ENCODE data around the gene UCK2. TPM values are rescaled to one million over a fixed set of nuclear protein-coding genes. Genes with fewer than 3 reads are reported as not detected.

UCK2 gene
- total RNA-seq, 1 experiment from 2014 or later, result 67.2 TPM

GRCh38 chr1:165884690-165885304 lies 57.4 kb downstream of the UCK2 start:
- no TSS peak for BruUV-seq (replicated peaks)
- peaks cover 18% of the 10 kb centered on the region for H3K4me1 Mint-ChIP-seq (ENCODE audit: low read depth, unreplicated experiment)
- no peak overlapping the region for H3K4me3 Mint-ChIP-seq (ENCODE audit: unreplicated experiment)
- H3K27ac Mint-ChIP-seq (ENCODE audit: unreplicated experiment), result no peak overlapping the region
- H3K36me3 ChIP-seq (ENCODE audit: control insufficient read depth, insufficient read depth, low read length), result no peaks in the 10 kb centered on the region
- DNase-seq, result no peak
- no peak overlapping the region for H3K4me3 ChIP-seq (ENCODE audit: low read depth, low read length)
- TF ChIP-seq CTCF (IDR thresholded peaks at IDR 0.05; ENCODE audit: insufficient read depth in 1 of 2, low read depth in 1 of 2, low read length in 1 of 2, severe bottlenecking in 1 of 2, unreplicated experiment in 1 of 2), result no peak
- no peaks in the 10 kb centered on the region for H3K9me3 ChIP-seq
- ChIA-PET CTCF (interaction anchor here (0.6 kb wide), 1 partner anchor 37 kb away, joined by 4 read pairs; no protein-coding TSS in a partner anchor), POLR2A (no interaction called here)
- intact Hi-C loops (cut with micrococcal nuclease; ENCODE audit: unreplicated experiment), result no loop called here
- H3K4me1 ChIP-seq, result peaks cover 7% of the 10 kb centered on the region; the same call in 1 of the 2 replicates
- H3K36me3 Mint-ChIP-seq (ENCODE audit: insufficient read depth, unreplicated experiment), result no peaks in the 10 kb centered on the region
- no peaks in the 10 kb centered on the region for H3K9me3 Mint-ChIP-seq (ENCODE audit: unreplicated experiment)
- H3K27me3 ChIP-seq (replicated peaks; ENCODE audit: control insufficient read depth, insufficient read depth, low read length), result no peaks in the 10 kb centered on the region
- H3K27me3 Mint-ChIP-seq (ENCODE audit: insufficient read depth, unreplicated experiment), result no peaks in the 10 kb centered on the region

- Mint-ChIP-seq H3K27me3 (ENCODE audit: insufficient read depth, unreplicated experiment) (no peaks in the 10 kb centered on the region), H3K9me3 (ENCODE audit: unreplicated experiment) (no peaks in the 10 kb centered on the region), H3K4me3 (ENCODE audit: unreplicated experiment) (no peak overlapping the region), H3K27ac (ENCODE audit: unreplicated experiment) (no peak overlapping the region), H3K36me3 (ENCODE audit: insufficient read depth, unreplicated experiment) (no peaks in the 10 kb centered on the region), H3K4me1 (ENCODE audit: low read depth, unreplicated experiment) (peaks cover 13% of the 10 kb centered on the region)
- Histone ChIP-seq H3K4me3 (ENCODE audit: low read depth, low read length) (no peak overlapping the region), H3K9me3 (no peaks in the 10 kb centered on the region), H3K36me3 (ENCODE audit: control insufficient read depth, insufficient read depth, low read length) (no peaks in the 10 kb centered on the region), H3K27me3 (replicated peaks; ENCODE audit: control insufficient read depth, insufficient read depth, low read length) (no peaks in the 10 kb centered on the region), H3K4me1 (peaks cover 7% of the 10 kb centered on the region; the same call in 1 of the 2 replicates)
- intact Hi-C loops (cut with micrococcal nuclease; ENCODE audit: unreplicated experiment), result no loop called here
- no peak for TF ChIP-seq CTCF (IDR thresholded peaks at IDR 0.05; ENCODE audit: insufficient read depth in 1 of 2, low read depth in 1 of 2, low read length in 1 of 2, severe bottlenecking in 1 of 2, unreplicated experiment in 1 of 2)
- no TSS peak for BruUV-seq (replicated peaks)
- ChIA-PET CTCF (no interaction called here), POLR2A (no interaction called here)
- DNase-seq, result no peak
These were observed 57.9 kb downstream of the UCK2 start for GRCh38 chr1:165885305-165885694.

- Mint-ChIP-seq H3K36me3 (ENCODE audit: insufficient read depth, unreplicated experiment) (peaks cover 7% of the 10 kb centered on the region), H3K4me3 (ENCODE audit: unreplicated experiment) (no peak overlapping the region), H3K9me3 (ENCODE audit: unreplicated experiment) (no peaks in the 10 kb centered on the region), H3K27ac (ENCODE audit: unreplicated experiment) (no peak overlapping the region), H3K4me1 (ENCODE audit: low read depth, unreplicated experiment) (peaks cover 12% of the 10 kb centered on the region), H3K27me3 (ENCODE audit: insufficient read depth, unreplicated experiment) (no peaks in the 10 kb centered on the region)
- Histone ChIP-seq H3K36me3 (ENCODE audit: control insufficient read depth, insufficient read depth, low read length) (peaks cover 2% of the 10 kb centered on the region; the same call in 1 of the 2 replicates), H3K27me3 (replicated peaks; ENCODE audit: control insufficient read depth, insufficient read depth, low read length) (no peaks in the 10 kb centered on the region), H3K4me3 (ENCODE audit: low read depth, low read length) (no peak overlapping the region), H3K4me1 (peaks cover 7% of the 10 kb centered on the region; the same call in 1 of the 2 replicates), H3K9me3 (no peaks in the 10 kb centered on the region)
- ChIA-PET POLR2A (no interaction called here), CTCF (no interaction called here)
- intact Hi-C loops (cut with micrococcal nuclease; ENCODE audit: unreplicated experiment), result no loop called here
- no TSS peak for BruUV-seq (replicated peaks)
- DNase-seq, result no peak
- no peak for TF ChIP-seq CTCF (IDR thresholded peaks at IDR 0.05; ENCODE audit: insufficient read depth in 1 of 2, low read depth in 1 of 2, low read length in 1 of 2, severe bottlenecking in 1 of 2, unreplicated experiment in 1 of 2)
These were observed 58.8 kb downstream of the UCK2 start for GRCh38 chr1:165886193-165886592.
